Hippocampal formation (tissue), 2 donors: ENCODE data around the gene PPP3R2.
"Not testable (repeated sequence)": the region's sequence is repeated elsewhere in the genome, so short reads cannot be mapped to it uniquely, and the experiment has no call there.

Source experiments
- DNase-seq, 2 donors: peaks; one replicate each; lab custom pipeline; 2025; lab: John Stamatoyannopoulos, UW

The PPP3R2 gene

DNA sequence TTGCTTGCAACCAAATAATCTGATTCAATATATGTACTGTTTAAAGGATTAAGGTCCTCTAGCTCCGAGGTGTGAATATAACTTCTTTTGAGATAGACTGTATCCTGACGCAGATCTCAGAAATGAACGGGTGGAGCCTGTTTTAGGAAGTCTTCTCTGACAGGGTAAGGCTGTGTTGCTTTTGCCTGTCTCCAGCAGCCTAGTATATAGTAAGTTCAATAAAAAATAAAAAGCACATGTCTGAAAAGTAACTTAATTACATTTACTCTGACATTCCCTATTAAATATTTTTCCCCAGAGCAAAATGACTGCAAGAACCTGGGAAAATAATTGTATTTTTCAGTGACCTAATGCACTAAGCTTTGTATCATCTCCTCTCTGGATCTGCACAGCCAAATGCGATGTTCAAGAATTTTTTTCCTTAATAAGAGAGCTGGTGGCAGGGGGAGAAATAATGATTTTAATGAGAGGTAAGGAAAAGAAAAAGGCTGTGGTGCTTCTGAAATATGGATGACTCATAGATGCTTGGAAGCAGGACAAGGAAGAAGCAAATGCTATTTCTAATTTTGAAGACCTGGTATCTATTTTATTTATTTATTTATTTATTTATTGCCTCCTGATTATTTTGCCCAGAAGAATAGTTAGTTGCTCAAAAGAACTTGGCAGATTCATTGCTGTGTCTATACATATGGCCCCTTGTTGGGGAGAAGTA, 7.3 kb downstream of the PPP3R2 start:
- no peak for DNase-seq

DNA sequence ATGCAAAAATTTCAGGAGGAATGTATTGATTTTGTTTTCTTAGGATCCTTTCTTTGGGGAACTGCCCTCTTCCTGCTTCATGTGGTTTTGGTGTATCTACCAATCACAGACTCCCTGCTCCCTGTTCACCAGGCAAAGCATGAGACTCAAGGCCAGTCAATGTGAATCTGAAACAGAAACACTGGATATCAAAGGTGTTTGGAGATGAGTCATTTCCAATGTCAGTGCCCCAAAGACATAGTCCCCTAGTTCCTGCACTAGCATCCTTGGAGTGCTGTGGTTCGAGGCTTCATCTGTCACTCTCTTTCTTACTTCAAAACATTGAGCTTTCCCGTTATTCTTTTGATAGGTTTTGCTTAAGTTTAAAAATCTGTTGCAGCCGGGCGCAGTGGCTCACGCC, 8.1 kb downstream of the PPP3R2 start:
- no peak for DNase-seq

DNA sequence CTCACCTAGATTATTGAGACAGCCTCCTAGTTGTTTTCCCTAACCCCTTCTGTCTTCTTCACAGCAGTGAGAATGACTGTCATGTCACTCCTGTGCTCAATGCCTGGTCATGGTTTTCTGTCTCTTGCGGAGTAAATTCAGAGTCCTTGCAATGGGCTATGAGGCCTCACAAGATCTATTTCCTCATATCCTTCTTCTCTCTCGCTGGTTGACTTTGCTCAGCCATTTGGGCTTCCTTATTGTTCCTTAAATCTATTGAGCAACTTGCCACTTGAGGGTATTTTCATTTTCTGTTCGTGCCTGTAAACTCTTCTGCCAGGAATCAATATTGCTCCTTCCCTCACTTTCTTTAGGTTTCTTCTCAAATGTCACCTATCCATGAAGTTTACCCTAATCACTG, 9.0 kb downstream of the PPP3R2 start:
- DNase-seq, result no peak

DNA sequence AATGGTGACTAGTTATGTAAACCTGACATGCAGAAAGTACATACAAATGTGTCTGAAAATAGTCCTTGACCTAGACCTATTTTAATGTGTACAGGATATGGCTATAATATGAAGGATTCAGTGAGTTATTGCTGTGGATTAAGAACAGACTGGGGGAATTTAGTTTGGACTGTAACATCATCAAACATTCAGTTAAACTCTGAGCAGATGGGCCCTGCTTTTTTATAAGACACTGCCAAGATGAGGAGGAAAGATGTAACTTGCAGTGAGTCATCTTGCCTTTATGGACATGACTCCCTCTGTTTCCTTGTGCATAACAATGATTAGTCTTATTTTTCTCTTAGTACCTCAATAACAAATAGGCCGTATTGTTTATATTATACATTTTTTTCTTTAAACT, 12.2 kb downstream of the PPP3R2 start:
- DNase-seq, result peak in 1 of 2 donors; percentile 35

DNA sequence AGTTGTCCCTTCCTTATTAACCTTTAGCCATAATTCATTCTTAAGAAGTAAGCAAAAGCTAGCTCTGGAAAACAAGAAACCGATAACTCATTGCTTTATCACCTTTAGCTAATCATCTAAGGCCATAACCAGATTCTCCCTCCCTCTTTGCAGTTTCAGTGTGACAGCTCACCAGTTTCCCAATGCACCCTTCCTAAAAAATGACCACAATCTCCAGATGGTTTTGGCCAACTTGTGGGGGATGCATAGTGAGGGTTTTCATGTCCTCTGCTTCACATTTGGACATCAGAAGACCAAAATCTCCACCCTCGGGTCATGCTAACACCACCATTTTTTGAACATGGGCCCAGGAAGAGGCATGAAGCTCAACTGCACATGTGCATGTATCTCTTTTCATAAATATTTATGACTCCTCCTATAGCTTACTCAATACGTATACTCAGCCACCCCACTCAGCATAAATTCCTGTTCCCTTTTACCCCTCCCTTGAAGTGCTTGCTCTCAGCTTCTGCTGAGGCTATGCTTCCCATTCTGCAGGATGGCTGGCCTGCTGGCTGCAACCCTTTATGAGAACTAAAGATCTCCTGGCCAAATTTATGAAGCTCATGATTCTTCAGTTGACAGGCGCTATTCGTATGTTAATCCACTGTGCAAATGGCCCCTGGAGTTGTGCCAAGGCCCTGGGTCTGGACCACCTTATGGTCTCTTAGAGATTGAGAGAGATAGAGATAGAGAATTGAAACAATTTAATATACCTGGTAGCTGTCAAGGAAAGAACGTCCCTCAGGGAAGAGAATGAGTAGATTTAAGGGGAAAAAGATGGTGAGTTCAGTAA, 14.8 kb downstream of the PPP3R2 start:
- DNase-seq, result no peak

DNA sequence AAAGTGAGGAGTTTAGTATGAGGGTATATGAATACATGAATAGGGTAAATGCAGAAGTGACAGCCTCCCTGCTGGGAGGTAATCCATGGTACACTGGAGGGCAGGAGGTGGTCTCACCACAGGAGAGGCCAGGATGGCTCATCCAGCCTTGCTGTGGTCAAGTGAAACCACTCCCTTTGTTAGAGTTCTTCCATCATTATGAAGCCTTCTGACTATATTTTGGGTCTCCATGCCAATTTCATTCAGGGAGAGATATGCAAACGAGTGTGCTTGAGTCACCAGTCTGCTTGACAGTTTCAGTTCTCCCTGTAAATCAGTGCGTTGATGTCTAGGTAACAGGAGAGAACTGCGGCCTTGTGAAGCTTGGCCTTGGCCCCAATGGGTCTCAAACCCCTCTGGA, 16.4 kb downstream of the PPP3R2 start:
- DNase-seq, result no peak

DNA sequence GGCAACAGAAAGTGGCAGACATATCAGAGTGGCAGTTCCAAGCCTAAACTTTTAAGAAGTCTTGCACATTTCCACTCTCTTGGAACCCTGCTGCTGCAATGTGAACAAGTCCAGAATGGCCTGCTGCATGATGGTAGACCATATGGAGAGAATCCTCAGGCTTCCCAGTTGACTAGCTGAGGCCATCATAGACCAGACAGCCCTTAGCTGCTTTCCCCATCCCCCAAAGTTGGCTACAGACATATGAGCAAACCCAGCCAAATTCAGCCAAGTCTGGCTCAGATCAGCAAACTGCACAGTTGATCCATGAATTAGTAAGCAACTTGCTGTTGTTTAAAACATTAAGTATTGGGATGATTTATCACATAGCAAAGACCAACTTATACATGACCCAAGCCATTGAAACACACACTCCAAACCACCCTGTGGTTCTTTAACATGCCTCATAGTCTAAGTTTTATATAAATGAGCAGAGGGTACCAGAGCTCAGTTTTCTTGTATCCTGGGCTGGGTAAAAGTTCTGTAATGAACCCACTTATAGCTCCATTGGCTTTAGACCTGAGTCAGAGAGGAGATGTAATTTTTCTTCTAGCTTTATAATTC, 19.9 kb downstream of the PPP3R2 start:
- DNase-seq, result no peak

DNA sequence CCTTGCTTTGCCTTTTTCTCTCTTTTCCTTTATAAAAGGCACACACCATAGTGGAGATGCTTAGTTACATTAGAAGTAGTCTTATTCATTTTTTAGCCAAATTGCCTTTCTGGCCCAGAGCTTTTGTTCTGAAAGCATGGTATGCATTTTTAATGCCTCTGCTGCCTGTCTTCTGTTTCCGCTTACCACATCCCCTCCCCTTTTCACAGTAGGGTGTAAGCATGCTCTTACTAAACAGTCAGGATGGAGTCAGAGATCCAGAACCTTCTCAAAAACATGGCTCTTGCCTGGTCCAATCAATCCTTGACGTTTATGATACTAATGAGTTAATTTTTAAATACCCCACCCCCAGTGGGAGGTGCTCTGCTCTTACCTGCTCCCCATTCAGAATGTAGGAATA, 22.5 kb downstream of the PPP3R2 start:
- no peak for DNase-seq

DNA sequence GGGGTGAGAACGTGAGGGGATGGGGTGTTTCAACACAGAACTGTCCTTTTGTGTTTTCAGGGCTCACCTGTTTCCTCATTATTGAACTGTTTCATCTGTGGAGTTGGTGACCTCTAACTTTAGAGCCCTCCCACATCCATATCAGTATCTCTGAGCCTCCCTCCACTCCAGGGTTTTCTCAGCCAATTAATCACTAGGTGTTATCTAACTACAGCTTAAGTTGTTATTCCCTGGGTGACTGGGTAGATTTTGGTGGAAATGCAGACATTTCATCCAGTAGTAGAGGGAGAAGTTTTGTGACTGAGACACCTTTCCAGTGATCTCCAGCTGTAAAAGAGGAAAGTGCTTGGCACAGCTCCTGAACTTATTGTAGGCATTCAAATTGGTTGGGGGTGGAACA, 23.7 kb downstream of the PPP3R2 start:
- no peak for DNase-seq

DNA sequence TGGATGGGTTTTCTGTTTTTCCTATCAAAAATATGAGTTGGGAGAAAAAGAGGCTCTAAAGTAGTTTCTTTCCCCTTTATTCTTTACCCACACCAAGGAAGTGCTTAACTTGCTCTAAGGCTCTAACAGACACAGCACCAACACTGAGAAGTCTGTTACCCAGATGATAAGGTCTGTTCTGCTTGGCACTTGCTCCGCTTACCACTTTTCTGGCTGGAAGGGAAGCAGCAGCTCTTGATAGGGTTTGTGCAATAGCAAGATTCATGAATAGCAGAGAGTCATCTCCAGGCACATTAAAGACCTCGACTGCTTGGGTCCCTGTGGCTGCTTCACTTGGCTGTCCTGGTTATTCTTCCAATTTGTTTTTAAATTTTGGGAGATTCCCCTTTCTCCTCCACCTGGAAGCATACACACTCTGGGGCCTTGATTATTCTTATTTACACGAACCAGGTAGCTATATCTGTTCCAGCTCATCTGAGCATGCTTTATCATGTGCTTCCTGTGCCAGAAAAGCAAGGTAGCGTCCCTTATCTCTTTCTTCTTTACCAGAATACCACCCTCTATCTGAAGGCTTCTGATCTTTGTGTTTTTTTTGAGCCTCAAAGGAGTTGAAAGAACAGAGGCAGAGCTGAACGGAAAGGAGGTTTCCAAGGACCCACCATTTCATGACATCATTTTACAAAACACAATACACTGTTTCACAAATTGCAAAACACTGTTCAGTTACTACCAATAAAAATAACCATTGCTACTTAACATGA, 24.8 kb downstream of the PPP3R2 start:
- DNase-seq, result no peak

DNA sequence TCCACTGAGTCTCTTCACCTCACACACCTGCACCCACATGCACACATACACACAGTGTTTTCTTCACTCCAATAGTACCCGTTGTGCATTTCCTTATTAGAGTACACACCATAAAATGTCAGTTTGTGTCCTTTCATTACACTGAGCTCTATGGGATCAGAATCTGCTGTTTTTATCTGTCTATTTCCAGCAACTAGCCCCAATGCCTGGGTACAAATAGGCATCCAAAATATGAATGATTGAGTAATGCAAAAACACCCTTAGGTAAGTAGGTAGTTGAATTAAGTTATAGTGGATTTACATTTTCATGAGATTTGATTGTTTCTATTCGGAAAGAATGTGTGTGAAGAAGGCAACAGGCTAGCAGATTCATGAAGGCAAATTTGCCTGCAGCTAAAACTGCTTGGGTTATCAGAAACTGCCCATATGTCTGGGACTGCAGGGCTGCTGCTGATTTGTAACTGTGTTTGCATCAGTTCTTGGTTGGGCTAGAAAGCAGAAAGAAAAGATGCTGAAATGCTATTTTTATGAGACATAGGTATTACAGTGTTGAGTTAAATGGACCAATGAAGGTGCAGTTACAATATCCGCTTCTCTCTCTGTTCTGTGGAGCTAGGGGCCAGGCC, 26.9 kb downstream of the PPP3R2 start:
- DNase-seq, result no peak

DNA sequence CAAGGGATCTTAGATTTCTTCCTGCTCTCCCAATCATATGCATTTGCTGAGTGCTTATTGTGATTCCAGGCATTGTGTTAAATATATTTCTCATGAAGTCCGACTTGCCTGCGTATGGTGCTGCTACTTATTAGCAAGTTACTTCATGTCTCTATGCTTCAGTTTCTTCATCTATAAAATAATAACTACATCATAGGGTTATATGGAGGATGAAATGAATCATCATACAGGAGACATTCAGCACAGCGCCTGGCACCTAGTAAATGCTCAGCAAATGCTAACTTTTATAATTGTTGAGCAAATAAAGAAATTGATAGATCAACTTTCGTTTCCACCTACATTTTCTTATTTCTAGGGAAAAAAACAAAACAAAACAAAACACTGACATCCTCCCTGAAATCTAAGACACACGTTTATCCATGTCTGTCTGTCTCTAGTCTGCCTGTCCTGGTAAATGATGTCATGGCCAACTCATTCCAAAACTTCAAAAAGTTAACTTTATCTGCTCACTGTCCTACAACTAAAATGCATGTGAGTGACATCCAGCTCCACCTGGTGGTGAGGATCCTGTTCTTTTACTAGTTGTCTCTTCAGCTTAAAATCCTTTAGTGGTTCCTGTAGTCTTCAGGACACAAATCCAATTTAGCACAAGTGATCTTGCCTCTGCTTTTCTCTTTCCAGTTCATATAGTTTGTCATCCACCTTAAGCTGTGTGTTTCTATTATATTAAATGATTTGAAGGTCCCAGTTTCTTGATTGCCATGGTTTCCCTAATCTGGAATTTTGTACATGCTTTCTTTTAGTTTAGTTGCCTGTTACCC, 27.7 kb downstream of the PPP3R2 start:
- DNase-seq, result no peak

DNA sequence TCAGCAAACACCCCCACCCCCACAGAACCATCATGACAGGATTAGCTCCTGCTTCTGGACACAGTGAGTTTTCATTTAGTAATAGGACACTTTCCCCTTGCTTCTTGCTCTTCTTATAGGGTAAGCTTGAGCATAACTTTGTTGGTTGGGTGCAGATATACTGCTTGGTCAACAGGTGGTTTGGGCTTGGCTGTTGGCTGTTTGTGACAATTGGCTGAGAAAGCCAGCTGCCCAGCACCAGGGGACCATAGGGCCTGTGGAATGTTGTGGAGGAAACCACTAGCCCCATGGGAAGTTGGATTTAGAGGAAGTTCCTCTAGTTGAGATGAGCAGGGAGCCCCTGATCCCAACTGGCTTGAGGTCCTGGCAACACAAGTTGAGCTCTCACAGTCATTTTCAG, 30.5 kb downstream of the PPP3R2 start:
- DNase-seq, result no peak

DNA sequence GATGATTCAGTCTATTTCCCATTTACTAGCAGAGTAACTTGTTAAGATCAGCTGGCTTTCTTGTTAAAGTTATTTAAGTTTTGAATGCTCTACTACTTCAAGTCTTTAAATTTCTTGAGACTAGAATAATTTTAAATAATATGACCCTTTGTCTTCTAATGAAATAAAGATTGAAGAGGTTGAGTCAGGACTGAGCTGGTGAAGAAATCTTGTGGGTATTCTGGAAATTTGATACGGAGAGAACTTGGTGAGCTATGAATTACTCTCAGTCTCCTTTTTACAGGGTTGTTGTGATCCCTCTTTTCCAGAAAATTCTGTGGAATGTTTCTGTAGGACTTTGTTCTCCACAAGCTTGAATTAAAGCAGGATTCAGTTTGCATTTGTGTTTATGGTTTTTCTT, 31.8 kb downstream of the PPP3R2 start:
- DNase-seq, result no peak

DNA sequence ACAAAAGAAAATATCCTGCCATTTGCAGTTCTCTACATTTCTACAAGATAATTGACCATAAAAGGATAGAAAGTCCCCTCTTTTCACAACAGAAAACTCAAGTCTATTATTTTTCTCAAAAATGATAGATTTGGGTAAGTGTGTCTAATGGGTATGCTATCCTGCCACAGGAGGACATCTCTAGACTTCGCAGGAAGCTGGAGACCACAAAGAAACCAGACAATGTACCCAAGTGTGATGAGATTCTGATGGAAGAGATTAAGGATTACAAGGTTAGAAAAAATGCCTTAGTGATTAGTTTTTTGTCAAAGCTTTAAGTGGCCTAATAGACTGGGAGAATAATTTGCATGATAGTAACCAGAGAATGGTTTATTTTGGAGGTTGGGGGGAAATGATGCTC, 33.0 kb downstream of the PPP3R2 start:
- DNase-seq, result no peak

DNA sequence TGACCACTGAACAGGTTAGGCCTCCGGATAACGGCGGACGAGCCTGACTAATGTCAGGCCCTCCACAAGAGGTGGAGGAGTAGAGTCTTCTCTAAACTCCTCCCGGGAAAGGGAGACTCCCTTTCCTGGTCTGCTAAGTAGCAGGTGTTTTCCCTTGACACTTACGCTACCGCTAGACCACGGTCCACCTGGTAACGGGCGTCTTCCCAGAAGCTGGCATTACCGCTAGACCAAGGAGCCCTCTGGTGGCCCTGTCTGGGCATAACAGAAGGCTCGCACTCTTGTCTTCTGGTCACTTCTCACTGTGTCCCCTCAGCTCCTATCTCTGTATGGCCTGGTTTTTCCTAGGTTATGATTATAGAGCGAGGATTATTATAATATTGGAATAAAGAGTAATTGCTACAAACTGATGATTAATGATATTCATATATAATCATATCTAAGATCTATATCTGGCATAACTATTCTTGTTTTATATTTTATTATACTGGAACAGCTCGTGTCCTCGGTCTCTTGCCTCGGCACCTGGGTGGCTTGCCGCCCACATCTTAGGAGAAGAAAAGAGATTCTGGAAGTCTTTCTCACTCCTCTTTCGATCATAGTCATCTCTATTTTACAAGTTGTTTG, 45.2 kb downstream of the PPP3R2 start:
- not testable (repeated sequence) for DNase-seq

DNA sequence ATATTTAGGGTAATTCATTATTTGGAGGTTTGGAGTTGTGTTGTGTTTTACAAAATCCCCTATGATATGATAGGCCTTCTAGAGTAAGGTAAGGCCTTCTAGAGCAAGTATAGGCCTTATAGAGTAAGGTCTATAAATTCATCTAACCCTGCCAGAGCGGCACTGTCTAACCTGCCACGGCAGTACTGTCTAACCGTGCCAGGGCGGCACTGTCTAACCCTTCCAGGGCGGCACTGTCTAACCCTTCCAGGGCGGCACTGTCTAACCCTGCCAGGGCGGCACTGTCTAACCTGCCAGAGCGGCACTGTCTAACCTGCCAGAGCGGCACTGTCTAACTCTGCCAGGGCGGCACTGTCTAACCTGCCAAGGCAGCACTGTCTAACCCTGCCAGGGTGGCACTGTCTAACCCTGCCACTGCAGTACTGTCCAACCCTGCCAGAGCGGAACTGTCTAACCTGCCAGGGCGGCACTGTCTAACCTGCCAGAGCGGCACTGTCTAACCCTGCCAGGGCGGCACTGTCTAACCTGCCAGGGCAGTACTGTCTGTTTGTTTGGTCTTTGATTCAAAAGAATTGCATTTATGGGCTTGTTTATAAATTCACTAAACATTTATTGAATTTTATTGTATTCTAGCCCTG, 51.6 kb downstream of the PPP3R2 start:
- DNase-seq, result no peak
